ENCODE results near the gene TNFRSF13B.
"Not testable (repeated sequence)": the region's sequence is repeated elsewhere in the genome, so short reads cannot be mapped to it uniquely, and the experiment has no call there.

TNFRSF13B gene

GRCh38 chr17:16906680-16907079, 65.2 kb downstream of the TNFRSF13B start:
- no peak for DNase-seq

GRCh38 chr17:16905593-16906191, 66.2 kb downstream of the TNFRSF13B start:
- DNase-seq: no peak

- DNase-seq: not testable (repeated sequence)
These were observed 68.8 kb downstream of the TNFRSF13B start for GRCh38 chr17:16903070-16903469.

- DNase-seq: no peak
These were observed 71.5 kb downstream of the TNFRSF13B start for GRCh38 chr17:16900288-16900882.

GRCh38 chr17:16897211-16897896, 74.6 kb downstream of the TNFRSF13B start:
- not testable (repeated sequence) for DNase-seq

GRCh38 chr17:16896235-16896634, 75.7 kb downstream of the TNFRSF13B start:
- DNase-seq: not testable (repeated sequence)

- not testable (repeated sequence) for DNase-seq
These were observed 78.4 kb downstream of the TNFRSF13B start for GRCh38 chr17:16893527-16893926.

- not testable (repeated sequence) for DNase-seq
These were observed 79.0 kb downstream of the TNFRSF13B start for GRCh38 chr17:16892876-16893454.

GRCh38 chr17:16889088-16889465, 82.8 kb downstream of the TNFRSF13B start:
- DNase-seq: no peak
